Jurkat, Clone E6-1 (cell line): ENCODE results near the gene CPT1A.

Source experiments
- DNase-seq: peaks from one replicate; pipeline ENCODE4 v3.0.0-alpha.2; 2011; ENCODE audit warnings: low read depth, low spot score
- H3K4me3 ChIP-seq: 2 replicates; pipeline ENCODE4 v1.5.1; 2011; ENCODE audit warnings: mild to moderate bottlenecking, low read length, control low read depth, moderate library complexity

Gene CPT1A

GRCh38 chr11:68773521-68774193 is 68.1 kb downstream of the CPT1A start:
- H3K4me3 ChIP-seq = no peak overlapping the region
- no peak for DNase-seq

GRCh38 chr11:68772936-68773335 is 68.8 kb downstream of the CPT1A start:
- DNase-seq = no peak
- no peak overlapping the region for H3K4me3 ChIP-seq

- no peak overlapping the region for H3K4me3 ChIP-seq
Measured at GRCh38 chr11:68770781-68771180, 70.9 kb downstream of the CPT1A start.

GRCh38 chr11:68767672-68768071 is 74.0 kb downstream of the CPT1A start:
- DNase-seq = no peak

More at GRCh38 chr11:68770781-68771180, 70.9 kb downstream of the CPT1A start:
- DNase-seq = no peak

GRCh38 chr11:68766786-68767185 is 74.9 kb downstream of the CPT1A start:
- no peak overlapping the region for H3K4me3 ChIP-seq
- no peak for DNase-seq

More at GRCh38 chr11:68767672-68768071, 74.0 kb downstream of the CPT1A start:
- no peak overlapping the region for H3K4me3 ChIP-seq

GRCh38 chr11:68764746-68765145 is 77.0 kb downstream of the CPT1A start:
- no peak overlapping the region for H3K4me3 ChIP-seq
- DNase-seq = no peak

GRCh38 chr11:68763926-68764657 is 77.6 kb downstream of the CPT1A start:
- DNase-seq = no peak

GRCh38 chr11:68763181-68763721 is 78.5 kb downstream of the CPT1A start:
- no peak overlapping the region for H3K4me3 ChIP-seq
- no peak for DNase-seq

More at GRCh38 chr11:68763926-68764657, 77.6 kb downstream of the CPT1A start:
- no peak overlapping the region for H3K4me3 ChIP-seq

- DNase-seq = no peak
- no peak overlapping the region for H3K4me3 ChIP-seq
Measured at GRCh38 chr11:68762481-68762880, 79.2 kb downstream of the CPT1A start.

GRCh38 chr11:68761801-68762200 is 79.9 kb downstream of the CPT1A start:
- no peak for DNase-seq
- no peak overlapping the region for H3K4me3 ChIP-seq

- no peak overlapping the region for H3K4me3 ChIP-seq
- no peak for DNase-seq
Measured at GRCh38 chr11:68759991-68760390, 81.7 kb downstream of the CPT1A start.

GRCh38 chr11:68757711-68758110 is 84.0 kb downstream of the CPT1A start:
- no peak overlapping the region for H3K4me3 ChIP-seq
- no peak for DNase-seq

- DNase-seq = no peak
- no peak overlapping the region for H3K4me3 ChIP-seq
Measured at GRCh38 chr11:68756171-68756766, 85.4 kb downstream of the CPT1A start.

GRCh38 chr11:68753300-68753699 is 88.4 kb downstream of the CPT1A start:
- H3K4me3 ChIP-seq = no peak overlapping the region
- no peak for DNase-seq

GRCh38 chr11:68751331-68751856 is 90.3 kb downstream of the CPT1A start, which contains the start of gene TESMIN:
TESMIN (minus strand) TSS chr11:68751520; CDS start chr11:68750660, 860 bp downstream.
- peak; percentile 76 for DNase-seq

GRCh38 chr11:68751004-68751325 is 90.8 kb downstream of the CPT1A start:
- no peak for DNase-seq
- H3K4me3 ChIP-seq = peak overlapping the region; percentile 31

More at GRCh38 chr11:68751331-68751856, 90.3 kb downstream of the CPT1A start, which contains the start of gene TESMIN:
- H3K4me3 ChIP-seq = peak within 1 kb of the TSS; percentile 33

- H3K4me3 ChIP-seq = no peak overlapping the region
- no peak for DNase-seq
Measured at GRCh38 chr11:68750195-68751003, 91.3 kb downstream of the CPT1A start.

GRCh38 chr11:68749229-68750123 is 92.2 kb downstream of the CPT1A start:
- no peak overlapping the region for H3K4me3 ChIP-seq
- DNase-seq = no peak
